Glutamatergic neuron (in vitro differentiated cells): ENCODE measurements around the gene CPD. TPM values are rescaled to one million over a fixed set of nuclear protein-coding genes. Genes with fewer than 3 reads are reported as not detected.

Experiments used
- DNase-seq: peaks from one replicate; pipeline ENCODE4 v3.0.0; 2022
- H3K27ac Mint-ChIP-seq: one replicate; pipeline ENCODE4 v1.8.0; 2020; ENCODE audit warnings: mild to moderate bottlenecking, mixed read lengths, inconsistent platforms; ENCODE audit not compliant: unreplicated experiment
- H3K27me3 Mint-ChIP-seq: one replicate; pipeline ENCODE4 v1.8.0; 2020; ENCODE audit warnings: mild to moderate bottlenecking, moderate library complexity, mixed read lengths, inconsistent platforms; ENCODE audit not compliant: unreplicated experiment
- H3K36me3 Mint-ChIP-seq: one replicate; pipeline ENCODE4 v1.8.0; 2020; ENCODE audit warnings: mild to moderate bottlenecking, mixed read lengths, inconsistent platforms; ENCODE audit not compliant: unreplicated experiment
- H3K4me1 Mint-ChIP-seq: one replicate; pipeline ENCODE4 v1.8.0; 2020; ENCODE audit warnings: mild to moderate bottlenecking, low read depth, mixed read lengths, inconsistent platforms; ENCODE audit not compliant: unreplicated experiment
- H3K4me3 Mint-ChIP-seq: one replicate; pipeline ENCODE4 v1.8.0; 2020; ENCODE audit warnings: mild to moderate bottlenecking, mixed read lengths, inconsistent platforms; ENCODE audit not compliant: unreplicated experiment
- H3K9me3 Mint-ChIP-seq: one replicate; pipeline ENCODE4 v1.8.0; 2020; ENCODE audit warnings: mild to moderate bottlenecking, moderate library complexity, mixed read lengths, inconsistent platforms; ENCODE audit not compliant: unreplicated experiment
- CTCF ChIP-seq: fragments of 200-600 bp; sonication (generic); IDR thresholded peaks from one replicate; pipeline ENCODE4 v1.5.0; 2021; ENCODE audit not compliant: partially characterized antibody, unreplicated experiment
- total RNA-seq: library from RNA; stranded (reverse); fragmentation: NEBNext Ultra II Directional; extraction: Animal tissue kit (Norgen Biotek cat#: 25700); gene quantifications from one replicate; pipeline ENCODE4 v1.2.1, GENCODE V29; 2021; ENCODE audit not compliant: unreplicated experiment

The CPD gene
- total RNA-seq, 1 donor from 2014 or later: 29.8 TPM

- no peak overlapping the region for H3K27ac Mint-ChIP-seq
- peaks cover 1% of the 10 kb centered on the region for H3K27me3 Mint-ChIP-seq
- TF ChIP-seq CTCF: no peak
- no peaks in the 10 kb centered on the region for H3K9me3 Mint-ChIP-seq
- H3K36me3 Mint-ChIP-seq: no peaks in the 10 kb centered on the region
- no peaks in the 10 kb centered on the region for H3K4me1 Mint-ChIP-seq
- DNase-seq: no peak
- H3K4me3 Mint-ChIP-seq: no peak overlapping the region
Observed at GRCh38 chr17:30368912-30369720, 9.6 kb upstream of the CPD start.

GRCh38 chr17:30369995-30370394 is 8.7 kb upstream of the CPD start:
- no peak for TF ChIP-seq CTCF
- Mint-ChIP-seq H3K36me3 (no peaks in the 10 kb centered on the region), H3K27ac (no peak overlapping the region), H3K4me1 (no peaks in the 10 kb centered on the region), H3K9me3 (peaks cover 3% of the 10 kb centered on the region), H3K4me3 (no peak overlapping the region), H3K27me3 (peaks cover 3% of the 10 kb centered on the region)
- no peak for DNase-seq

GRCh38 chr17:30372755-30373154 is 6.0 kb upstream of the CPD start:
- DNase-seq: no peak
- H3K9me3 Mint-ChIP-seq: peaks cover 3% of the 10 kb centered on the region
- no peak for TF ChIP-seq CTCF

GRCh38 chr17:30375661-30376060 is 3.1 kb upstream of the CPD start:
- TF ChIP-seq CTCF: no peak
- peaks cover 4% of the 10 kb centered on the region for H3K36me3 Mint-ChIP-seq
- peaks cover 7% of the 10 kb centered on the region for H3K9me3 Mint-ChIP-seq
- no peak overlapping the region for H3K4me3 Mint-ChIP-seq
- peaks cover 9% of the 10 kb centered on the region for H3K27me3 Mint-ChIP-seq
- H3K4me1 Mint-ChIP-seq: peaks cover 13% of the 10 kb centered on the region
- no peak for DNase-seq
- H3K27ac Mint-ChIP-seq: no peak overlapping the region

More at GRCh38 chr17:30372755-30373154, 6.0 kb upstream of the CPD start:
- H3K36me3 Mint-ChIP-seq: no peaks in the 10 kb centered on the region
- peaks cover 3% of the 10 kb centered on the region for H3K27me3 Mint-ChIP-seq
- peaks cover 7% of the 10 kb centered on the region for H3K4me1 Mint-ChIP-seq
- H3K27ac Mint-ChIP-seq: no peak overlapping the region
- no peak overlapping the region for H3K4me3 Mint-ChIP-seq
